Measurements from ENCODE around the gene MANF.

- no peak for TF ChIP-seq CTCF (IDR thresholded peaks at IDR 0.05)
- TF ChIP-seq POLR2A (IDR thresholded peaks at IDR 0.05) = no peak
Measured at GRCh38 chr3:51384055-51384725, 901 bp upstream of the MANF start.
